Psoas muscle (tissue), 8 donors: ENCODE data around the gene ATP1B4. TPM values are rescaled to one million over a fixed set of nuclear protein-coding genes. Genes with fewer than 3 reads are reported as not detected.

ENCODE experiments used
- ATAC-seq, 4 donors: fragments of 200-7000 bp; cut with Tn5 transposase; one replicate each; pipeline ENCODE4 v1.9.1; 2020; ENCODE audit warnings: moderate library complexity in 3 of 4, mild to moderate bottlenecking in 2 of 4
- DNase-seq, 2 donors: peaks; one replicate each; pipeline ENCODE4 v3.0.0-alpha.2; 2020
- H3K27ac ChIP-seq: fragments of 200-600 bp; one replicate; pipeline ENCODE4 v1.8.0; 2022
- H3K27me3 ChIP-seq, 3 donors: fragments of 200-600 bp in 1 of 3; one replicate each; pipeline versions ENCODE4 v1.6.1 to v1.8.0; 2013 to 2022; ENCODE audit warnings: low read length in 2 of 3, mild to moderate bottlenecking in 2 of 3, moderate library complexity in 1 of 3; ENCODE audit not compliant: insufficient read depth in 3 of 3
- H3K36me3 ChIP-seq, 2 donors: fragments of 200-600 bp in 1 of 2; one replicate each; pipeline versions ENCODE4 v1.6.1 to v1.8.0; 2013 to 2022; ENCODE audit warnings: low read depth in 1 of 2, mild to moderate bottlenecking in 1 of 2, moderate library complexity in 1 of 2; ENCODE audit not compliant: insufficient read depth in 1 of 2
- H3K4me1 ChIP-seq: fragments of 200-600 bp; one replicate; pipeline ENCODE4 v1.8.0; 2022
- H3K4me3 ChIP-seq: fragments of 200-600 bp; one replicate; pipeline ENCODE4 v1.8.0; 2022; ENCODE audit warnings: mild to moderate bottlenecking
- H3K9me3 ChIP-seq: fragments of 200-600 bp; one replicate; pipeline ENCODE4 v1.8.0; 2022
- WGBS, 3 donors: extraction: QIAGEN DNeasy Blood & Tissue Kit; methylation state at CpG; one replicate each; pipeline versions ENCODE4 v1.1.6 to v1.1.7; 2013; 5-methylcytosine and 5-hydroxymethylcytosine counted together
- intact Hi-C, 2 donors: fragments of 100-400 bp; cut with DNase I; formaldehyde crosslinking; loops; one replicate each; pipeline versions ENCODE4 v1.11.0 to v1.14.2; 2022
- polyA plus RNA-seq, 3 donors: library from polyadenylated mRNA; stranded (reverse); fragments of 200-250 nt; gene quantifications; one replicate each; pipeline ENCODE4 v1.2.3, GENCODE V29; 2013
- total RNA-seq, 4 donors: library from RNA; stranded (reverse); fragmentation: NEBNext Ultra II Directional in 2 of 4; extraction: Animal tissue kit (Norgen Biotek cat#: 25700) in 2 of 4; gene quantifications; one replicate each; pipeline versions ENCODE4 v1.2.1 to v1.2.4, GENCODE V29; 2021 to 2023
- TF ChIP-seq, protein P1 (sequence below): fragments of 200-600 bp; IDR thresholded peaks from one replicate; pipeline ENCODE4 v1.8.0; 2022; ENCODE audit warnings: antibody characterized with exemption
- donor health status: healthy with polysubstance abuse.
- donor health status: DM: no; HTN: no; CAD: no; lungs with moderate emphysema.
- donor health status: Bipolar disorder and iron deficiency.
- donor health status: healthy.
- donor health status: DM: yes; HTN: yes; CAD: no.
- donor health status: DM: no; HTN: no; CAD: no.
- donor health status: DM: no; HTN: no; CAD: no.
- donor health status: DM: yes; HTN: yes; CAD: no.

ATP1B4 gene
- total and polyA plus RNA-seq, 7 donors = 0.26 to 41.5 (median 7.1) TPM

DNA sequence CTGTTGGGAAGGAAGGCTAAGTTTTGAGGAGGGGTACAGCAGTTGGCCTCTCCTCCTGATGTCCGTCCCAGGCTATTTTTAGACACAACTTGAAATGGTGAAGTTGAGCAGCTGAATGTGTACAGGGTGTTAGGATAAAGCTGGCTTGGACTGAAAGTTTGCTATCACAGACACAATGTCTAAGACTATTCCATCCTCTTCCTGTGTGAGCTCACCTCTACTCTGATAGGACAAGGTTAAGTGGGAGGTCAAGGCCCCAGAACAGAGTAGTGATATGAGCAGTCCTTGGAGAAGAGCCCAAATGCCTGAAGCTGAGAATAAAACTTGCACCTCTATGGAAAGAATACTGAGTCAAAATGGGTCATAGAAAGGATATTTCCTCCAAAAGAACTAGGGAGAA, 4.1 kb downstream of the ATP1B4 start:
- Histone ChIP-seq H3K27ac (peak overlapping the region; percentile 71), H3K4me1 (peaks cover 26% of the 10 kb centered on the region), H3K4me3 (peak overlapping the region; percentile 21), H3K9me3 (no peaks in the 10 kb centered on the region), H3K27me3 (no peaks in the 10 kb centered on the region), H3K36me3 (peaks cover 0 to 3% of the 10 kb centered on the region in 2 donors)
- 16 to 32% (median 30%) methylated on average over 1 of the region's 1 CpG for WGBS, 3 donors
- peak; percentile 32 to 54 (median 50) for ATAC-seq
- DNase-seq = no peak
- intact Hi-C loops = loop anchor here (5.0 kb wide), 2 partner anchors 81 to 86 kb away; no protein-coding TSS in a partner anchor
- TF ChIP-seq, protein P1, sequence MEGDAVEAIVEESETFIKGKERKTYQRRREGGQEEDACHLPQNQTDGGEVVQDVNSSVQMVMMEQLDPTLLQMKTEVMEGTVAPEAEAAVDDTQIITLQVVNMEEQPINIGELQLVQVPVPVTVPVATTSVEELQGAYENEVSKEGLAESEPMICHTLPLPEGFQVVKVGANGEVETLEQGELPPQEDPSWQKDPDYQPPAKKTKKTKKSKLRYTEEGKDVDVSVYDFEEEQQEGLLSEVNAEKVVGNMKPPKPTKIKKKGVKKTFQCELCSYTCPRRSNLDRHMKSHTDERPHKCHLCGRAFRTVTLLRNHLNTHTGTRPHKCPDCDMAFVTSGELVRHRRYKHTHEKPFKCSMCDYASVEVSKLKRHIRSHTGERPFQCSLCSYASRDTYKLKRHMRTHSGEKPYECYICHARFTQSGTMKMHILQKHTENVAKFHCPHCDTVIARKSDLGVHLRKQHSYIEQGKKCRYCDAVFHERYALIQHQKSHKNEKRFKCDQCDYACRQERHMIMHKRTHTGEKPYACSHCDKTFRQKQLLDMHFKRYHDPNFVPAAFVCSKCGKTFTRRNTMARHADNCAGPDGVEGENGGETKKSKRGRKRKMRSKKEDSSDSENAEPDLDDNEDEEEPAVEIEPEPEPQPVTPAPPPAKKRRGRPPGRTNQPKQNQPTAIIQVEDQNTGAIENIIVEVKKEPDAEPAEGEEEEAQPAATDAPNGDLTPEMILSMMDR = no peak

DNA sequence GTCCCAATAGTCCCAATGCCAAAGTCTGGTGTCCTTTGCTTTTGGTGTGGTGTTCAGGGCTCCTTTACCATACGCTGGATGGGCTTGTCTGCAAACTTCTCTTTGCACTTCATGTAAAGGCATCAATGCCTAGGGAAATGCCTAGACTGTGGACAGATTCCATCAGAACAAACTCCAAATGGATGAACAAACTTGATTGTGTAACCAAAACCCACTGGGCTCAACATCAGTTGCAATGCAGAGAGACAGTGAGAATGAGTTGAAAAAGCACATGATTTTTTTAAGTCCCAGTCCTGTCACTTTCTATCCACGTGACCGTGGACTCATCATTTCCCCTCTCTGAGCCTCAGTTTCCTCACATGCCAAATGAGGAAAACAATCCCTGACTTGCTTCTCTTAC, 4.9 kb downstream of the ATP1B4 start:
- 27 to 61% (median 45%) methylated on average over 3 of the region's 3 CpGs for WGBS, 3 donors
- Histone ChIP-seq H3K27me3 (no peaks in the 10 kb centered on the region), H3K4me1 (peaks cover 25% of the 10 kb centered on the region), H3K9me3 (no peaks in the 10 kb centered on the region), H3K27ac (peak overlapping the region; percentile 71), H3K36me3 (peaks cover 0 to 3% of the 10 kb centered on the region in 2 donors), H3K4me3 (no peak overlapping the region)
- TF ChIP-seq, protein P1 = no peak
- DNase-seq (no peak), ATAC-seq (no peak)
- intact Hi-C loops = loop anchor here (5.0 kb wide), 2 partner anchors 81 to 86 kb away; no protein-coding TSS in a partner anchor

DNA sequence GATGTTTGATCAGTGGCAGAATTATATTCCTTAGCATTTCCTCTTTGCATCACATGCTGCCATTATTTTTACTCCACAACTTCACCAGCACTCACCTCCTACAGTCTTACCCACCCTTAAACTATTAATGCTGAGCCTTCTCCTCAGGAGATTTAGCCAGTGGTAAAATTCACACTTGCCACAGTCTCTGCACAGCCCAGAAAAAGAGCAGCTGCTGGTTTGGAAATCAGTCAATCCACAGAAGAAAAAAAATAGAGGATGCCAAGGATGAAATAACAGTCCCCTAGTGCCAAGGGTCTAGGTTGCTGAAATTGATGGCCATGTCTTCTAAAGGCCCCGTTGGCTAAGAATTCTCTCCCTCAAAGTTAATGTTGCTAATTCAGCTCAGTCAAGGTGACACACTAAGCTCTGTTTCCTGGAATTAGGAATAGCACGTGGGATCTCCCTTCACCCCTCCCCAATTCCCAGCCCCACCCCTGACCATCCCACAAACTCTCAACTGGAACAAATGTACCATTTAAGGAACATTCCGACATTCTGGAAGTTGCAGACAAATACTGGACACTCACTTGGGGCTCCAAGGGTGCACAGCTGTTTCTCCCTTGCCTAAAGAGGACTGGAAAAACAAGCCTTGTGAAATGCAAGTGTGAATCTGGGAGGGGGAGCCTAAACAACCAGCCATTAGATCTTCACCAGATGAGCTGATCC, 5.7 kb downstream of the ATP1B4 start:
- intact Hi-C loops = loop anchor here (5.0 kb wide), 2 partner anchors 80 to 85 kb away; no protein-coding TSS in a partner anchor
- no peak for ATAC-seq
- WGBS, 3 donors = 16 to 28% (median 24%) methylated on average over 3 of the region's 3 CpGs
- Histone ChIP-seq H3K27me3 (no peaks in the 10 kb centered on the region), H3K4me3 (no peak overlapping the region), H3K27ac (peak overlapping the region; percentile 71), H3K36me3 (peaks cover 0 to 3% of the 10 kb centered on the region in 2 donors), H3K9me3 (no peaks in the 10 kb centered on the region), H3K4me1 (peaks cover 25% of the 10 kb centered on the region)
- DNase-seq = peak in 1 of 2 donors; percentile 45
- TF ChIP-seq, protein P1 = no peak

DNA sequence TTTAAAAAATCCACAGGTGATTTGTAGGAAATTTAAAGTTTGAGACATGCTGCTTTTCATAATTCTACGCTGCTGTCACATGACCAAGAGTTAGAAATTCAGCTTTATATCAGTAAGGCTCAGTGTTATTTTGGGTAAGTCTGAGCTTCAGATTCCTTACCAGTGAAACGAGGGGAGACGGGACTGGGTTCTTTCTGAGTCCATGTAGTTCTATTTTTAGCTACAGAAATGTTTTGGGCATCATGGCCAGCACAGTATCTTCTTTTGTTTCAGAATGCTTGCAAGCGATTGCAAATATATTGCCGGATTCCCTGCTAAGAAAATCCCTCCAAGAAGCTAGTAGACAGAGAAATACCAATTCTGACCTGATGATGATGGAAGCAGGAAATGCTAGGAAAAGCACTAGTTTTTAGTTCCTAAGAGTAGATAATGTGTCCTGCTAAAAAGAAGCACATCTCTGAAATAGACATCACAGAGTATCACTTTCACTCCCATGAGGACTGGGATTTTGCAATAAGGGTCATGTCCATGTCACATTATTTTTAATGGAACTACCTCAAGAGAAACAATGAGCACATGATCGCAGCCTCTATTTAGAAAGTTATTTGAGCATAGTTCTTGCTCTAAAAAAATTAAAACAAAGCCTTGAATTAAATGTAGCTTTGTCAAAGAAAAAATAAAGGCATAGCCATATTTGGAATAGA, 10.9 kb downstream of the ATP1B4 start:
- 16 to 35% (median 17%) methylated on average over 6 of the region's 6 CpGs for WGBS, 3 donors
- H3K27ac ChIP-seq = peak overlapping the region; percentile 73
- peaks cover 20% of the 10 kb centered on the region for H3K4me1 ChIP-seq
- no peak overlapping the region for H3K4me3 ChIP-seq
- no peaks in the 10 kb centered on the region for H3K9me3 ChIP-seq
- no peak for DNase-seq
- intact Hi-C loops = no loop called here
- no peaks in the 10 kb centered on the region for H3K27me3 ChIP-seq
- H3K36me3 ChIP-seq = peaks cover 0 to under 1% of the 10 kb centered on the region in 2 donors
- TF ChIP-seq, protein P1 = no peak
- peak; percentile 74 to 84 (median 80) for ATAC-seq
